Fibroblast of lung (primary cell): Measurements from ENCODE around the gene GAGE1. TPM values are rescaled to one million over a fixed set of nuclear protein-coding genes. Genes with fewer than 3 reads are reported as not detected.

Source experiments
- DNase-seq, 2 donors: peaks; one replicate each; pipeline versions ENCODE4 v3.0.0 to v3.0.0-alpha.2; 2010; ENCODE audit warnings: low read depth in 2 of 2
- H2AFZ ChIP-seq: 2 replicates; pipeline ENCODE4 v1.5.1; 2012; ENCODE audit warnings: low read length, control low read depth, inconsistent platforms
- H3K27ac ChIP-seq: 2 replicates; pipeline ENCODE4 v1.5.1; 2011; ENCODE audit warnings: low read length, control low read depth; ENCODE audit not compliant: insufficient read depth
- H3K27me3 ChIP-seq: 2 replicates; pipeline ENCODE4 v1.5.1; 2011; ENCODE audit warnings: mild to moderate bottlenecking, low read length; ENCODE audit not compliant: control insufficient read depth, insufficient read depth
- H3K36me3 ChIP-seq: 2 replicates; pipeline ENCODE4 v1.5.1; 2011; ENCODE audit warnings: low read length; ENCODE audit not compliant: control insufficient read depth, insufficient read depth
- H3K4me1 ChIP-seq: 2 replicates; pipeline ENCODE4 v1.5.1; 2011; ENCODE audit warnings: low read length; ENCODE audit not compliant: control insufficient read depth, insufficient read depth; ENCODE audit errors: extremely low read depth
- H3K4me2 ChIP-seq: 2 replicates; pipeline ENCODE4 v1.5.1; 2011; ENCODE audit warnings: low read length, control low read depth; ENCODE audit not compliant: insufficient read depth; ENCODE audit errors: extremely low read depth
- H3K4me3 ChIP-seq, 4 experiments: fragments of 200-600 bp in 1 of 4; sonication (generic) in 1 of 4; replicated peaks in 1 of 4; 2 replicates each; pipeline ENCODE4 v1.5.1; 2011 to 2016; ENCODE audit warnings: low read length in 4 of 4, low read depth in 3 of 4, mild to moderate bottlenecking in 3 of 4, control low read depth in 2 of 4, inconsistent platforms in 1 of 4, mixed read lengths in 1 of 4; ENCODE audit not compliant: insufficient read depth in 1 of 4; ENCODE audit errors: control extremely low read depth in 1 of 4
- H3K79me2 ChIP-seq: 2 replicates; pipeline ENCODE4 v1.5.1; 2012; ENCODE audit warnings: mild to moderate bottlenecking, low read length, inconsistent platforms; ENCODE audit not compliant: control insufficient read depth, insufficient read depth
- H3K9ac ChIP-seq: 2 replicates; pipeline ENCODE4 v1.5.1; 2011; ENCODE audit warnings: mild to moderate bottlenecking, low read length, control low read depth; ENCODE audit not compliant: insufficient read depth
- H3K9me3 ChIP-seq: 2 replicates; pipeline ENCODE4 v1.5.1; 2012; ENCODE audit warnings: low read depth, low read length; ENCODE audit not compliant: control insufficient read depth, insufficient read depth
- H4K20me1 ChIP-seq: 2 replicates; pipeline ENCODE4 v1.5.1; 2011; ENCODE audit warnings: low read length; ENCODE audit not compliant: control insufficient read depth, insufficient read depth; ENCODE audit errors: extremely low read depth
- CTCF ChIP-seq, 2 donors: IDR thresholded peaks in 1 of 2; conservative IDR thresholded peaks in 1 of 2; 1 replicate in 1 of 2; 2 replicates in 1 of 2; pipeline ENCODE4 v1.5.1; 2011 to 2012; ENCODE audit warnings: low read length in 2 of 2, control low read depth in 1 of 2, inconsistent platforms in 1 of 2, low read depth in 1 of 2, mild to moderate bottlenecking in 1 of 2
- EZH2 ChIP-seq: IDR thresholded peaks from 2 replicates; pipeline ENCODE4 v1.5.1; 2012; ENCODE audit warnings: low read length, control low read depth, mild to moderate bottlenecking; ENCODE audit errors: missing control alignments
- polyA plus RNA-seq, 2 donors: library from polyadenylated mRNA; depleted of rRNA in 1 of 2; stranded (reverse) in 1 of 2; unstranded in 1 of 2; fragments of >200 nt; gene quantifications; 2 replicates each; pipeline ENCODE4 v1.2.1, GENCODE V29; 2011 to 2012; ENCODE audit warnings: missing spikeins in 1 of 2
- total RNA-seq: library from RNA; depleted of rRNA; stranded (reverse); fragments of >200 nt; gene quantifications from 2 replicates; pipeline ENCODE4 v1.2.1, GENCODE V29; 2014

Gene GAGE1
- total and polyA plus RNA-seq, 2 donors (not counting 1 experiment from before 2014, with no cell fraction given), result not detected

DNA sequence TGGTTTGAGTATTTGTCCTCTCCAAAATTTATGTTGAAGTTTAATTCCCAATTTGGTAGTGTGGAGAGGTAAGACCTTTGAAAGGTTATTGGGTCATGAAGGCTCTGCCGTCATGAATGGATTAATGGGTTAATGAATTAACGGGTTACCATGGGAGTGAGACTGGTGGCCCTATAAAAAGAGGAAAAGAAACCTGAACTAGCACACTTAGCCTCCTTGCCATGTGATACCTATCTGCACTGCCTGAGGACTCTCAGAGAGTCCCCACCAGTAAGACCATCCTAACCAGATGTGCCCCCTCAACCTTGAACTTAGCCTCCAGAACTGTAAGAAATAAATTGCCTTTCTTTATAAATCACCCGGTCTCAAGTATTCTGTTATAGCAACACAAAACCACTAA, 57.7 kb downstream of the GAGE1 start:
- Histone ChIP-seq H3K4me1 (no peaks in the 10 kb centered on the region), H3K4me3 (no peak overlapping the region), H4K20me1 (no peaks in the 10 kb centered on the region), H3K9ac (no peak overlapping the region), H3K79me2 (no peaks in the 10 kb centered on the region), H3K27ac (no peak overlapping the region), H3K27me3 (no peaks in the 10 kb centered on the region), H2AFZ (no peak overlapping the region), H3K9me3 (no peaks in the 10 kb centered on the region), H3K36me3 (no peaks in the 10 kb centered on the region), H3K4me2 (no peak overlapping the region)
- no peak for TF ChIP-seq EZH2
- TF ChIP-seq CTCF (conservative IDR thresholded peaks at IDR 0.05 in 1 of 2, IDR thresholded peaks at IDR 0.05 in 1 of 2; ENCODE audit: low read depth in 1 of 2, low read length in 2 of 2), result no peak
- no peak for DNase-seq

Other genes with a start within 250 kb of the GAGE1 start
- gene GAGE12C, start 66.8 kb upstream of the GAGE1 start, total RNA-seq, result not detected in 2 replicates
- not detected in 2 replicates for gene GAGE12C, start 66.8 kb upstream of the GAGE1 start, polyA plus RNA-seq
- gene GAGE12D, start 57.3 kb upstream of the GAGE1 start, total RNA-seq, result not detected in 2 replicates
- gene GAGE12D, start 57.3 kb upstream of the GAGE1 start, polyA plus RNA-seq, result not detected in 2 replicates
- not detected in 2 replicates for gene GAGE12E, start 47.7 kb upstream of the GAGE1 start, total RNA-seq
- gene GAGE12E, start 47.7 kb upstream of the GAGE1 start, polyA plus RNA-seq, result not detected in 2 replicates
- gene GAGE12F, start 38.2 kb upstream of the GAGE1 start, total RNA-seq, result not detected in 2 replicates
- not detected in 2 replicates for gene GAGE12F, start 38.2 kb upstream of the GAGE1 start, polyA plus RNA-seq
- not detected in 2 replicates for gene GAGE12G, start 28.6 kb upstream of the GAGE1 start, total RNA-seq
- not detected in 2 replicates for gene GAGE12G, start 28.6 kb upstream of the GAGE1 start, polyA plus RNA-seq
- gene GAGE12H, start 19.1 kb upstream of the GAGE1 start, total RNA-seq, result not detected in 2 replicates
- gene GAGE12H, start 19.1 kb upstream of the GAGE1 start, polyA plus RNA-seq, result not detected in 2 replicates
- gene GAGE2A, start 9.5 kb upstream of the GAGE1 start, total RNA-seq, result not detected in 2 replicates
- not detected in 2 replicates for gene GAGE2A, start 9.5 kb upstream of the GAGE1 start, polyA plus RNA-seq
- gene PAGE1, start 97.0 kb downstream of the GAGE1 start, total RNA-seq, result not detected in 2 replicates
- gene PAGE1, start 97.0 kb downstream of the GAGE1 start, polyA plus RNA-seq, result not detected in 2 replicates
- gene PAGE4, start 230.3 kb downstream of the GAGE1 start, total RNA-seq, result not detected in 2 replicates
- not detected in 2 replicates for gene PAGE4, start 230.3 kb downstream of the GAGE1 start, polyA plus RNA-seq